HFFc6 (cell line): ENCODE measurements around the gene CAB39. TPM values are rescaled to one million over a fixed set of nuclear protein-coding genes. Genes with fewer than 3 reads are reported as not detected.

Source experiments
- DNase-seq: peaks from one replicate; pipeline ENCODE4 v3.0.0-alpha.2; 2018
- H3K27ac Mint-ChIP-seq: 2 replicates; pipeline ENCODE4 v1.8.0; 2020; ENCODE audit warnings: mild to moderate bottlenecking, mixed read lengths
- H3K27me3 Mint-ChIP-seq: 2 replicates; pipeline ENCODE4 v1.8.0; 2021; ENCODE audit warnings: mild to moderate bottlenecking, moderate library complexity, mixed read lengths; ENCODE audit not compliant: insufficient read depth
- H3K36me3 Mint-ChIP-seq: 2 replicates; pipeline ENCODE4 v1.8.0; 2021; ENCODE audit warnings: low read depth, mixed read lengths
- H3K4me1 Mint-ChIP-seq: 2 replicates; pipeline ENCODE4 v1.8.0; 2020; ENCODE audit warnings: low read depth, mixed read lengths
- H3K4me3 Mint-ChIP-seq: 2 replicates; pipeline ENCODE4 v1.8.0; 2020; ENCODE audit warnings: mild to moderate bottlenecking, moderate library complexity, mixed read lengths
- H3K9me3 Mint-ChIP-seq: 2 replicates; pipeline ENCODE4 v1.8.0; 2020; ENCODE audit warnings: mild to moderate bottlenecking, mixed read lengths
- total RNA-seq, 6 experiments: library from RNA; stranded (reverse); fragmentation: NEBNext Ultra II Directional; extraction: Animal tissue kit (Norgen Biotek cat#: 25700); gene quantifications; 2 replicates in 1 of 6; 3 replicates in 5 of 6; pipeline ENCODE4 v1.2.3, GENCODE V29; 2021
- TF ChIP-seq, protein P1 (sequence below): fragments of 200-600 bp; sonication (generic); IDR thresholded peaks from 2 replicates; pipeline ENCODE4 v1.5.0; 2021; ENCODE audit warnings: antibody characterized with exemption, mild to moderate bottlenecking

CAB39 gene
- total RNA-seq, 6 experiments from 2014 or later: 50.5 to 60.5 (median 55.4) TPM

DNA sequence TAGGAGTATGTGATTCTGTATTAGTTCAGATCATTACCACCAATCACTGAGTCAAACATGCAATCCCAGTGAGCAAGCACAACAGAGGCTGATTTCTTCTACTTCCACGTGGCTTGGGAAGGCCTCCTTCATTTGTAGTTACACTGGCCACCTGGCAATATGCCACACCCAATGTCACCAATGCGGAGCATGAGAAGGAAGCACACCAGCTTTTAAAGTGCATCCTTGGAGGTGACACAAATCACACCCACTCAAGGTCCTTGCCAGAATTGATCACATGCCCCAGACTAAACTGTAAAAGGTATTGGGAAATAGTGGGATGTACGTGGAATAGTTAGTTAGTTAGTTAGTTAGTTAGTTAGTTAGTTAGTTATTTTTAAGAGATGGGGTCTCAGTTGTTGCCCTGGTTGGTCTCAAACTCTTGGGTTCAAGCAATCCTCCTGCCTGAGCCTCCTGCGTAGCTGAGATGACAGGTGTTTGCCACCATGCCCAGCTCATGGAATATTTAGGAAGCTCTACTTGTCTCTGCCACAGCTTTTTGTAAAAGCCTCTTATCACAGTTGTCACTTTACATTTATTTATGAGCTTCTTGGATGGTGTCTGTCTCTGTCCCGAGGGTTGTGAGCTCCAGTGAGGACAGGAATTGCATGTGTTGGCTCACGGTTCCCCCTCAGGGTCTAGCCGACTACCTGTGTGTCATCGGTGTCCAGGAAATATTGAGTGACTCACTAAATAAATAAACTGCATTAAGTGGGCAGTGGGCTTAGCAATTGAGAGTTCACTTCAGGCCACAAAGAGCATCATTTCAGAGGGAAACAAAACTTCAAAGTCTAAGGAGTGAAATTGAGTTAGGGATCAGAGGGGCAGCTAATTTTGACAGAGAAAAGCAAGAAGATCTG lies 28.1 kb upstream of the CAB39 start:
- Mint-ChIP-seq H3K36me3 (no peaks in the 10 kb centered on the region), H3K9me3 (no peaks in the 10 kb centered on the region), H3K27me3 (no peaks in the 10 kb centered on the region), H3K4me3 (peak overlapping the region; percentile 13; the same call in 1 of the 2 replicates), H3K27ac (peak overlapping the region; percentile 33), H3K4me1 (peaks cover 64% of the 10 kb centered on the region)
- TF ChIP-seq, protein P1, sequence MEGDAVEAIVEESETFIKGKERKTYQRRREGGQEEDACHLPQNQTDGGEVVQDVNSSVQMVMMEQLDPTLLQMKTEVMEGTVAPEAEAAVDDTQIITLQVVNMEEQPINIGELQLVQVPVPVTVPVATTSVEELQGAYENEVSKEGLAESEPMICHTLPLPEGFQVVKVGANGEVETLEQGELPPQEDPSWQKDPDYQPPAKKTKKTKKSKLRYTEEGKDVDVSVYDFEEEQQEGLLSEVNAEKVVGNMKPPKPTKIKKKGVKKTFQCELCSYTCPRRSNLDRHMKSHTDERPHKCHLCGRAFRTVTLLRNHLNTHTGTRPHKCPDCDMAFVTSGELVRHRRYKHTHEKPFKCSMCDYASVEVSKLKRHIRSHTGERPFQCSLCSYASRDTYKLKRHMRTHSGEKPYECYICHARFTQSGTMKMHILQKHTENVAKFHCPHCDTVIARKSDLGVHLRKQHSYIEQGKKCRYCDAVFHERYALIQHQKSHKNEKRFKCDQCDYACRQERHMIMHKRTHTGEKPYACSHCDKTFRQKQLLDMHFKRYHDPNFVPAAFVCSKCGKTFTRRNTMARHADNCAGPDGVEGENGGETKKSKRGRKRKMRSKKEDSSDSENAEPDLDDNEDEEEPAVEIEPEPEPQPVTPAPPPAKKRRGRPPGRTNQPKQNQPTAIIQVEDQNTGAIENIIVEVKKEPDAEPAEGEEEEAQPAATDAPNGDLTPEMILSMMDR: no peak
- peak; percentile 62 for DNase-seq

DNA sequence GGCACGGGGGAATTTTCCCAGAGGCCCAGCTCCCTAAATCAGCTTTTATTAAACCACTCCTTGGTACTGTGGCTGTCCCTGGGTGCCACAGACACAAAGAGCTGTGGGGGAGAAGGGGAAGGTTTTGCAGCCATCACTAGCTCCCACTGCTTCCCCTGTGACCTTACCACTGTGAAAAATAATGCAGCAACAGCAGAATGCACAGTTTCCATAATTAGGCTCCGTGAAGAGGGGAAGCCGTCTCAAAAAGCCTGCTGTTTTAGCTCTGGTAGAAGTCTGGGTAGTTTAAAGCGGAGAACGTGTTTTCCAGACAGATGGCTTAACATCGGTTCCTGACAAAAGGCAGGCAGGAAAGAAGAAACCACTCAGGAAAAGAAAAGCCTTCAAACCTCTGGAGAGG lies 27.5 kb upstream of the CAB39 start:
- peak overlapping the region; percentile 10; the same call in 1 of the 2 replicates for H3K27ac Mint-ChIP-seq
- H3K9me3 Mint-ChIP-seq: no peaks in the 10 kb centered on the region
- H3K36me3 Mint-ChIP-seq: no peaks in the 10 kb centered on the region
- H3K4me1 Mint-ChIP-seq: peaks cover 65% of the 10 kb centered on the region
- TF ChIP-seq, protein P1: no peak
- DNase-seq: no peak
- H3K4me3 Mint-ChIP-seq: peak overlapping the region; percentile 13; the same call in 1 of the 2 replicates
- no peaks in the 10 kb centered on the region for H3K27me3 Mint-ChIP-seq

DNA sequence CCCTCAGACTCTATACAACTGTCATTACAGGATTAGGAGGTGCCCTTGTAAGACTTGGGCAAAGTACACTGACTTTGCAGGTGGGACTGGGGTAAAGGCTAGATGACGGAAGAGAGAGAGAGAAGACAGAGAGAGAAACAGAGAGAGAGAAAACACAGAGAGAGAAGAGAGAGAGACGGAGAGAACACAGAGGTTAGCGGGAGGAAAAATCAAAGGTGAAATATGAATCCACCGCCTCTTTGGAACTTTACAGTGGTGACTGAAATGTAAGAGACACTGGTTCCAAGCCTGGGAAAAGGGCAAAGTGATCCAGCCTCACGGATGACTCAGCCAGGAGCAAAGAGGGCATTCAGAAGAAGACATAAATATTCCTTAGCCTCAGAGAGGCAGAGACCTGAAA lies 25.1 kb upstream of the CAB39 start:
- Mint-ChIP-seq H3K36me3 (no peaks in the 10 kb centered on the region), H3K27ac (peak overlapping the region; percentile 18; the same call in 1 of the 2 replicates), H3K27me3 (no peaks in the 10 kb centered on the region), H3K4me1 (peaks cover 66% of the 10 kb centered on the region), H3K4me3 (no peak overlapping the region), H3K9me3 (no peaks in the 10 kb centered on the region)
- DNase-seq: peak; percentile 44
- TF ChIP-seq, protein P1: no peak

DNA sequence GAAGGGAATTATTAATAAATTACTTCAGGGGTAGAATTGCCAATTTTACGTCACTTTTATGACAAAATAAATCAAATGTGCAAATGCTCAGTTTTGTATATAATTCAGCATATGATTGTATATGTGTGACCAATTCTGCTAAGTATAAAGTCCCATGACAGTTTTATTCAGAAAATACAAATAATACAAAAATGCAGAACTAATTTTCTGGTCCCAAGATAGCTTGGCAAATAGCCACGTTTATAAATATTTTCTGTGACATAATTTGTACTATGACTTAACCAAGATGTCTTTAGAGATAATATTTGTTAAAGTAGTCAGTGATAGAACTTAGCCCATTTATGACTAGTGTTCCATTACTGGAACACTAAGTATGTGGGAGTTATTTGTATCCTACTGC lies 24.2 kb upstream of the CAB39 start:
- Mint-ChIP-seq H3K27ac (no peak overlapping the region), H3K9me3 (no peaks in the 10 kb centered on the region), H3K4me3 (no peak overlapping the region), H3K27me3 (no peaks in the 10 kb centered on the region), H3K4me1 (peaks cover 71% of the 10 kb centered on the region), H3K36me3 (no peaks in the 10 kb centered on the region)
- DNase-seq: no peak
- TF ChIP-seq, protein P1: no peak

DNA sequence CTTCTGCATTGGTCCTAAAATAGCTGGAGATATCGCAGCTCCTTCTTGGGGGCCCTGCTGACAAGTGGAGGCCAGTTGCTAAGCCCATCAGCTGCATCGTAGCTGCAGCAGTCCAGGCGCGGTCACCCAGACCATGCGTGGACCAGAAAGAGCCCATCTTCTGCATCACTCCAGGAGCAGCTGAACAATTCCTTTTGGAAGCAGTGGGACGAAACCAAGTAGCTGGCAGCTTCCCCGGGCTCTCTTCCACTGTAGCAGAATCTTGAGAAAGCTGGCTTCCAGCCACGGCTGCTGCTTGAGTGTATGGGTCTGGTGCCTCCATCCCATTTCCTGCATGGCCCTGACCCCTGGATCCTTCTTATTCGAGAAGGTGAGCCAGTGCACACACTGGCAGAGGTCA lies 22.2 kb upstream of the CAB39 start:
- H3K27ac Mint-ChIP-seq: no peak overlapping the region
- DNase-seq: no peak
- peaks cover 54% of the 10 kb centered on the region for H3K4me1 Mint-ChIP-seq
- no peaks in the 10 kb centered on the region for H3K9me3 Mint-ChIP-seq
- TF ChIP-seq, protein P1: no peak
- no peaks in the 10 kb centered on the region for H3K36me3 Mint-ChIP-seq
- H3K27me3 Mint-ChIP-seq: no peaks in the 10 kb centered on the region
- no peak overlapping the region for H3K4me3 Mint-ChIP-seq
